Glomerular visceral epithelial cell (primary cell): Measurements from ENCODE around the gene GPR35.

Experiments
- DNase-seq: peaks from one replicate; pipeline ENCODE4 v3.0.0-alpha.2; 2016; ENCODE audit errors: extremely low spot score

GPR35 gene

GRCh38 chr2:240624011-240624949 is 1.0 kb upstream of the GPR35 start:
- no peak for DNase-seq

GRCh38 chr2:240626531-240627300 is 1.4 kb downstream of the GPR35 start:
- no peak for DNase-seq

- no peak for DNase-seq
Observed at GRCh38 chr2:240627736-240628506, 2.6 kb downstream of the GPR35 start.

- no peak for DNase-seq
Observed at GRCh38 chr2:240628507-240628807, 3.2 kb downstream of the GPR35 start.

GRCh38 chr2:240628808-240629618 is 3.7 kb downstream of the GPR35 start:
- no peak for DNase-seq

GRCh38 chr2:240629619-240629967 is 4.3 kb downstream of the GPR35 start:
- no peak for DNase-seq

GRCh38 chr2:240629968-240630770 is 4.9 kb downstream of the GPR35 start:
- no peak for DNase-seq

GRCh38 chr2:240630771-240631547 is 5.7 kb downstream of the GPR35 start:
- no peak for DNase-seq

GRCh38 chr2:240631548-240632305 is 6.4 kb downstream of the GPR35 start:
- no peak for DNase-seq

- no peak for DNase-seq
Observed at GRCh38 chr2:240632306-240632721, 7.0 kb downstream of the GPR35 start.

- no peak for DNase-seq
Observed at GRCh38 chr2:240635121-240635997, 10.1 kb downstream of the GPR35 start.

- DNase-seq: no peak
Observed at GRCh38 chr2:240635998-240636547, 10.8 kb downstream of the GPR35 start.

- no peak for DNase-seq
Observed at GRCh38 chr2:240636563-240637115, 11.4 kb downstream of the GPR35 start.

- DNase-seq: no peak
Observed at GRCh38 chr2:240637116-240637900, 12.0 kb downstream of the GPR35 start.

GRCh38 chr2:240637901-240638345 is 12.6 kb downstream of the GPR35 start:
- DNase-seq: no peak

GRCh38 chr2:240638512-240639160 is 13.4 kb downstream of the GPR35 start:
- no peak for DNase-seq
